Measurements from ENCODE around the gene PIPOX.

- no peak for TF ChIP-seq CTCF (IDR thresholded peaks at IDR 0.05; ENCODE audit: low read length)
- TF ChIP-seq EZH2 (IDR thresholded peaks at IDR 0.05; ENCODE audit: borderline replicate concordance, low read length) = no peak
These were observed 57.4 kb downstream of the PIPOX start for GRCh38 chr17:29100296-29100695.
